IPS DF 6.9 (cell line): ENCODE data around the gene PRR19.
"Not testable (repeated sequence)": the region's sequence is repeated elsewhere in the genome, so short reads cannot be mapped to it uniquely, and the experiment has no call there.

ENCODE experiments used
- DNase-seq: peaks from one replicate; pipeline ENCODE4 v3.0.0-alpha.2; 2013; ENCODE audit warnings: low read depth, low spot score
- H3K27ac ChIP-seq: one replicate; pipeline ENCODE4 v1.5.1; 2013; ENCODE audit warnings: low read length, control low read depth
- H3K27me3 ChIP-seq: 2 replicates; pipeline ENCODE4 v1.6.1; 2013; ENCODE audit warnings: mild to moderate bottlenecking, low read length; ENCODE audit not compliant: control insufficient read depth, insufficient read depth
- H3K36me3 ChIP-seq: 2 replicates; pipeline ENCODE4 v1.6.1; 2013; ENCODE audit warnings: low read length; ENCODE audit not compliant: control insufficient read depth, insufficient read depth
- H3K4me1 ChIP-seq: 2 replicates; pipeline ENCODE4 v1.6.1; 2013; ENCODE audit warnings: low read length; ENCODE audit not compliant: control insufficient read depth, insufficient read depth
- H3K4me3 ChIP-seq: 2 replicates; pipeline ENCODE4 v1.5.1; 2013; ENCODE audit warnings: mild to moderate bottlenecking, low read length
- H3K9me3 ChIP-seq: 2 replicates; pipeline ENCODE4 v1.6.1; 2013; ENCODE audit warnings: low read length, inconsistent platforms; ENCODE audit not compliant: control insufficient read depth, insufficient read depth
- WGBS: extraction: QIAGEN DNeasy Blood & Tissue Kit; methylation state at CpG from one replicate; pipeline ENCODE4 v1.1.7; 2013; ENCODE audit warnings: mixed read lengths, missing lambda C conversion rate; ENCODE audit not compliant: insufficient read length, insufficient coverage; 5-methylcytosine and 5-hydroxymethylcytosine counted together

PRR19 gene

DNA sequence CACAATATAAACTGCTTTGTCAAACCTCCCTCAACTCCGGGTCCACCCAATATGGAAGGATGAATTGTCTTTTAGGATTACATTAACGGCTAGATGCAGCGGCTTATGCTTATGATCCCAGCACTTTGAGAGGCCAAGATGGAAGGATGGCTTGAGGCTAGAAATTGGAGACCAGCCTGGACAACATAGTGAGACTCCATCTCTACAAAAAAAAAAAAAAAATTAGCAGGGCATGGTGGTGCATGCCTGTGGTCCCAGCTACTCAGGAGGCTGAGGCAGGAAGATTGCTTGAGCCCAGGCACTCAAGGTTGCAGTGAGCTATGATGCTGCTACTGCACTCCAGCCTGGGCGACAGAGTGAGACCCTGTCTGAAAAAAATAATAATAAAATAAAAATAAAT is 35.8 kb upstream of the PRR19 start:
- H3K27me3 ChIP-seq, H3K27ac ChIP-seq, H3K4me1 ChIP-seq, H3K9me3 ChIP-seq, H3K4me3 ChIP-seq, DNase-seq, H3K36me3 ChIP-seq: not testable (repeated sequence)
- no CpG with 5 or more reads among the region's 4 CpGs for WGBS

- H3K36me3 ChIP-seq, DNase-seq, H3K4me1 ChIP-seq, H3K4me3 ChIP-seq, H3K27me3 ChIP-seq, H3K27ac ChIP-seq, H3K9me3 ChIP-seq: not testable (repeated sequence)
- no CpG with 5 or more reads among the region's 25 CpGs for WGBS
These were observed 34.9 kb upstream of the PRR19 start for GRCh38 chr19:42266928-42267603.

DNA sequence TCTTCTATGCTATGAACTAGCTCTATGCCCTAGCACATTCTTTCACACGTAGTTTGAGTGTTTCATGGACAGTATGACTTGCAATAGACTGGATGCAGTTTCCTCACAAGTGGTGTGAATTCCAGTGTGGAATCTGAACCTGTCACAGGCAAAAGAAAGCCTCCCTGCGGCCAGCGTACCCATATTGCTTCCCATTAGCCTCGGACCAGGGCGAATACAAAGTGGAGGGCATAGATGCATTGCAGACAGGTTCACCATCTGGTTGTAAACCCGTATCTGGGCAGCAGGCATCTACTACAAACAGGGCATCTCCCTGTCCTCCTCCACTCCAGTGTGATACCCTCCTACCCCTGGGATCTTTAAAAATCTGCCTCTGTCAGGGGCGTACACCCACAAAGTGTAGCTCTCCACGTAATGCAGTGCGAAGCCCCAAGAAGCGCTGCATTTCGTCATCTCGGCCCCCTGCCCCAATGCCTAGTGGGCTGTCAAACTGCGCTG is 34.2 kb upstream of the PRR19 start:
- H3K36me3 ChIP-seq = no peaks in the 10 kb centered on the region
- H3K4me1 ChIP-seq = no peaks in the 10 kb centered on the region
- no CpG with 5 or more reads among the region's 13 CpGs for WGBS
- H3K27ac ChIP-seq = no peak overlapping the region
- no peak for DNase-seq
- H3K4me3 ChIP-seq = peak overlapping the region; percentile 27; the same call in 1 of the 2 replicates
- H3K9me3 ChIP-seq = no peaks in the 10 kb centered on the region
- H3K27me3 ChIP-seq = no peaks in the 10 kb centered on the region

DNA sequence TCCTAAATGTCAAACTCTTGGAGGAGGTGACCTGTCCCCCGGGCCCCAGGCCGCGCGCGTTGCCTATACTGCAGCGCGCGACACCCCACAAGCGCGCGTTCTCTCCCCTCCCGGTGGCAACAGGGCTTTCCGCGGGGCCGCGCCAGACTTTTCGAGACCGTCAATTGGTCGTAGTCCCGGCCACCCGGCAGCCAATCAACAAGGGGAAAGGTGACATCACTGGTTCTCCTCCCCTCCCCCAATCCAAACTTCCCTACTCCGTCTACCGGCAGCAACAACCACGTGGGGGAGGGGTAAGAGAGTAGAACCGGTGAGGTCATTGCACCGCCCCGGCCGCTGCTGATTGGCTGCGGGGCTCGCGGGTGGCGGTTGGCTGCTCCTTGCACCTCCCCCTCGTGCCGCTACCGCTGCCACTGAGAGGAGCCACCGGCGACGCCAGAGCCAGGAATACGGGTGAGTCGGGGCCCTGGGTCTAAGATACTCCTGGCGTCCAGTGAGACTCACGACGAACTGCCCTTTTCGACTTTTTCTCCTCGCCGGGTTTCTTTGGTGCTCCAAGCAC is 33.7 kb upstream of the PRR19 start:
- H3K9me3 ChIP-seq = no peaks in the 10 kb centered on the region
- peak; percentile 99 for DNase-seq
- no CpG with 5 or more reads among the region's 46 CpGs for whole genome bisulfite sequencing

GRCh38 chr19:42268704-42269477 is 33.0 kb upstream of the PRR19 start, which contains the start of gene CIC:
Gene CIC, plus strand, starts transcription at chr19:42269252. Its CDS starts 2,532 bp downstream, at chr19:42271784.
- WGBS = no CpG with 5 or more reads among the region's 52 CpGs
- Histone ChIP-seq H3K27ac (no peak within 1 kb of the TSS), H3K27me3 (no peaks in the 10 kb centered on the region), H3K4me3 (peak within 1 kb of the TSS; percentile 75; the same call in 1 of the 2 replicates), H3K4me1 (no peaks in the 10 kb centered on the region), H3K36me3 (peaks cover 7% of the 10 kb centered on the region; the same call in 1 of the 2 replicates), H3K9me3 (no peaks in the 10 kb centered on the region)
- DNase-seq = peak; percentile 100

More for the DNA sequence above, 33.7 kb upstream of the PRR19 start:
- Histone ChIP-seq H3K4me1 (no peaks in the 10 kb centered on the region), H3K36me3 (peaks cover 3% of the 10 kb centered on the region; the same call in 1 of the 2 replicates), H3K27ac (no peak overlapping the region), H3K27me3 (no peaks in the 10 kb centered on the region), H3K4me3 (peak overlapping the region; percentile 75; the same call in 1 of the 2 replicates)

DNA sequence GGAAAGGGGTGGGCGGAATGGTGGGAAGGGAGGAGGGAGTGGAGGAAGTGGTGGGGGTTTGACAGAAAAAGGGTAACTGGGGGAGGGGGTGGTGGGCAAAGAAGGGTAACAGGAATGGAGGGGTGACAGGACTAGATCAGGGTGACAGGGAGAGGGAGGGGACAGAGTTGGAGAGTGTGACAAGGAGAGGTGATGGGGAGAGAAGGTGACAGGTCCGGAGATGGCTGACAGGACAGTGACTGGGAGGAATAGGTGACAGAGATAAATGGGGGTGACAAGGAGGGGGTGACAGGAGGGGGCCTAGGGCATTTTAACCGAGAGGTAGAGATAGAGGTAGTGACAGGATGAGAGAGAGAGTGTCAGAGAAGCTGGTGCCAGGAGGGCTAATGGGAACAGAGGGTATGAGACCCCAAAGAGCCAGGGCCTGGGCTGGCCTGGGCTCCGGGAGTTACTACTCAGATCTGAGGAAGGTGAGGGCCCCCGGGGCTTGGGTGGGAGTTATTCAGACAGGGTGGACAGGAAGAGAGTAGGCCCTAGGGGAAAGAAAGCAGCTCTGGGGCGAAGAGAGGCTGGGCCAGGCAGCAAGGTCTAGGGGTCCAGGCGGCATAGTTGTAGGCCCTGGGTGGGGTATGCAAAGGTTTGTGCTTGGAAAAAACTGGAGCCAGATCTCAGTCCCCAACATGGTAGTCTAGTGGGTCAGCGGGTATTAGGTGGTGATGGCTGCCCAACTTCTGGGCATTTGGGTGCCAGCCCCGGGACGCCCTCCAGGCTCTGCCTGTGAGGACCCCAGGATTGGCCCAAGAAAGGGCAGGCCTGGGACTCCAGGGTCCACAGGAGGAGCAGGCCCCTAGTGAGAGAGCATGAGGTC is 32.2 kb upstream of the PRR19 start:
- Histone ChIP-seq H3K36me3 (peaks cover 12% of the 10 kb centered on the region; the same call in 1 of the 2 replicates), H3K4me3 (peak overlapping the region; percentile 46; the same call in 1 of the 2 replicates), H3K4me1 (no peaks in the 10 kb centered on the region), H3K27me3 (no peaks in the 10 kb centered on the region), H3K9me3 (no peaks in the 10 kb centered on the region), H3K27ac (no peak overlapping the region)
- DNase-seq = no peak
- whole genome bisulfite sequencing = no CpG with 5 or more reads among the region's 10 CpGs

DNA sequence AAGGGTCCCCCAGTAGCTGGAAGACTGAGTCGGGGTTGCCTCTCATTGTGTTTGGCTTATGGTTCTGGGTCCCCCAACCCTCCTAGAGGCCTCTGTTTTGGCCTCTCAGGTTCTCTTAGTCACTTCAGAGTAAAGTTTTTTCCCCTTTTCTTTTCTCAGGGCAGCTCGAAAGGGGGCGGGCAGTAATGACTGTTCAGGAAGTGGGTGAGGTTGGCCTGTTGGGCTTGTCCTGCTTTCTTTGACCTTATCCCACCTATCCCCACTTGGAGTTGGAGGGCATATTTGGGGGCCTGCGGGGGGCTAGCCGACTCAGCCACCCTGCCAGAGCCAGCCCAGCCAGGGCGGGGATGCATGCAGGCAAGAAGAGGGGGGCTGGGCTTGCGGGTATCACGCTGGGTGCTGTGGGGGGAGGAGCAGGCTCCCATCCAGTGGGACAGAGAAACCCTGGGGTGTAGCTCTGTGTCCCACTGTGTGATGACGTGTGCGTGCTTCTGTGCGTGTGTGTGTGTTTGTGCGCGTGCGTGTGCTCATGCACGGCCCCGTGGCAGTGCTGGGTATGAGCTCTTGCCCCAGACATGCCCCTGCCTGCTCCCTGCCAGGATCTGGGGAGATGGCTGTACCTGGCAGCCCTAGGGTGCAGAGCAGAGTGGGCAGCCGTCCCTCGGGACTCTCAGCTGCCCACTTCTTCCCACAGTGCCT is 31.4 kb upstream of the PRR19 start:
- DNase-seq = no peak
- Histone ChIP-seq H3K27ac (no peak overlapping the region), H3K36me3 (peaks cover 12% of the 10 kb centered on the region; the same call in 1 of the 2 replicates), H3K4me3 (no peak overlapping the region), H3K9me3 (no peaks in the 10 kb centered on the region), H3K27me3 (no peaks in the 10 kb centered on the region), H3K4me1 (no peaks in the 10 kb centered on the region)
- WGBS = no CpG with 5 or more reads among the region's 18 CpGs

DNA sequence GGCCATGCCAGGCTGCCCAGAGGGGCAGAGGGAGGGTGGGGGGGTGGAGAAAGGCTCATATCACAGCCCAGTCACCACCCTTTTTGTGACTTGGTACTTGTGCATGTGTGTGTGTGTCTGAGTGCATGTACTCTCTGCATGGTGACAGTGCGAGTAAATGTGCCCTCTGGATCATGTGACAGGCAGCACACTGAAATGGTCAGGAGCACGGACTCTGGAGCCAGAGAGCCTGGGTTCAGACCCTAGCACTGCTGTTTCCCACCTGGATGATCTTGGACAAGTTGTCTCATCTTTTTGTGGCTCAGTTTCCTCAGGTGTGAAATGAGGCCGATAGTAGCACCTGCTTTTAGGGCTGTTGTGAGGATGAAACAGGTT is 30.9 kb upstream of the PRR19 start:
- DNase-seq = no peak
- H3K27ac ChIP-seq = no peak overlapping the region
- peaks cover 12% of the 10 kb centered on the region; the same call in 1 of the 2 replicates for H3K36me3 ChIP-seq
- no CpG with 5 or more reads among the region's 3 CpGs for WGBS
- no peaks in the 10 kb centered on the region for H3K4me1 ChIP-seq
- no peaks in the 10 kb centered on the region for H3K27me3 ChIP-seq
- no peaks in the 10 kb centered on the region for H3K9me3 ChIP-seq
- no peak overlapping the region for H3K4me3 ChIP-seq

DNA sequence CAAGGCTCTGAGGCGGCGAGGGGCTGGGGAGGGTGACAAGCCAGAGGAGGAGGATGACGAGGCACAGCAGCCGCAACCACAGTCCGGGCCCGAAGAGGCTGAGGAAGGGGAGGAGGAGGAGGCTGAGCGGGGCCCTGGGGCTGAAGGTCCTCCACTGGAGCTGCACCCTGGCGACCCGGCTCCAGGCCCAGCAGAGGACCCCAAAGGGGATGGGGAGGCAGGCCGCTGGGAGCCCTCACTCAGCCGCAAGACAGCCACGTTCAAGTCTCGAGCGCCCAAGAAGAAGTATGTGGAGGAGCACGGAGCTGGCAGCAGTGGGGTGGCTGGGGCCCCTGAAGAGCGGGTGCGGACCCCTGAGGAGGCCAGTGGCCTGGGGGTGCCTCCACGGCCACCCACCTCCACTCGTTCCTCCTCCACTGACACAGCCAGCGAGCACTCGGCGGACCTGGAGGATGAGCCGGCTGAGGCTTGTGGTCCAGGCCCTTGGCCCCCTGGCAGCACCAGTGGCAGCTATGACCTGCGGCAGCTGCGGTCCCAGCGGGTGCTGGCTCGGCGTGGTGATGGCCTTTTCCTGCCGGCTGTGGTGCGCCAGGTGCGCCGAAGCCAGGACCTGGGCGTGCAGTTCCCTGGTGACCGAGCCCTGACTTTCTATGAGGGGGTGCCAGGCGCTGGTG is 29.9 kb upstream of the PRR19 start:
- no peaks in the 10 kb centered on the region for H3K27me3 ChIP-seq
- no peaks in the 10 kb centered on the region for H3K4me1 ChIP-seq
- no CpG with 5 or more reads among the region's 35 CpGs for WGBS
- no peak overlapping the region for H3K27ac ChIP-seq
- DNase-seq = no peak
- peaks cover 12% of the 10 kb centered on the region; the same call in 1 of the 2 replicates for H3K36me3 ChIP-seq
- no peak overlapping the region for H3K4me3 ChIP-seq
- H3K9me3 ChIP-seq = no peaks in the 10 kb centered on the region
